H1 (cell line): ENCODE results near the gene TMEM163. TPM values are rescaled to one million over a fixed set of nuclear protein-coding genes. Genes with fewer than 3 reads are reported as not detected.

Experiments
- CTCF ChIA-PET: fragments of 300-600 bp; sonication (Branson Sonifier 250); formaldehyde crosslinking; loops from one replicate; lab custom pipeline; 2021; ENCODE audit not compliant: partially characterized antibody; lab: Charles Lee
- POLR2A ChIA-PET: fragments of 300-600 bp; sonication (Branson Sonifier 250); formaldehyde crosslinking; loops from one replicate; lab custom pipeline; 2021; ENCODE audit warnings: inconsistent platforms; ENCODE audit not compliant: partially characterized antibody; lab: Charles Lee
- DNase-seq, 2 experiments: peaks; one replicate each; pipeline versions ENCODE4 v3.0.0 to v3.0.0-alpha.2; 2010 to 2022; ENCODE audit warnings: low spot score in 2 of 2, low read depth in 1 of 2, mixed read lengths in 1 of 2
- FAIRE-seq: peaks from 2 replicates; lab custom pipeline; 2011; peaks lifted over from hg19 to GRCh38; lab: Jason Lieb, UNC
- H2AFZ ChIP-seq: 2 replicates; pipeline ENCODE4 v1.8.1; 2012; ENCODE audit warnings: low read length, inconsistent platforms
- H2AK5ac ChIP-seq: 2 replicates; pipeline ENCODE4 v1.6.1; 2013; ENCODE audit warnings: low read depth, low read length
- H2BK120ac ChIP-seq: replicated peaks from 2 replicates; pipeline ENCODE3; 2013; ENCODE audit warnings: low read depth, low read length, inconsistent platforms
- H2BK12ac ChIP-seq: 2 replicates; pipeline ENCODE4 v1.6.1; 2013; ENCODE audit warnings: low read depth, low read length
- H2BK15ac ChIP-seq: 2 replicates; pipeline ENCODE4 v1.6.1; 2013; ENCODE audit warnings: low read length
- H2BK20ac ChIP-seq: 2 replicates; pipeline ENCODE4 v1.6.1; 2013; ENCODE audit warnings: low read length
- H2BK5ac ChIP-seq: 2 replicates; pipeline ENCODE4 v1.6.1; 2013; ENCODE audit warnings: low read depth, low read length
- H3K14ac ChIP-seq: 2 replicates; pipeline ENCODE4 v1.6.1; 2013; ENCODE audit warnings: inconsistent platforms; ENCODE audit not compliant: insufficient read length
- H3K18ac ChIP-seq: 2 replicates; pipeline ENCODE4 v1.6.1; 2013; ENCODE audit warnings: low read length; ENCODE audit errors: extremely low read depth
- H3K23ac ChIP-seq: 2 replicates; pipeline ENCODE4 v1.6.1; 2013; ENCODE audit warnings: inconsistent platforms; ENCODE audit not compliant: insufficient read length
- H3K23me2 ChIP-seq: 2 replicates; pipeline ENCODE4 v1.6.1; 2013; ENCODE audit warnings: low read depth, low read length
- H3K27ac ChIP-seq: 2 replicates; pipeline ENCODE4 v1.6.1; 2011; ENCODE audit warnings: low read depth, low read length, inconsistent platforms
- H3K27me3 ChIP-seq, 4 experiments: replicated peaks in 1 of 4; 1 replicate in 1 of 4; 2 replicates in 3 of 4; pipeline versions ENCODE4 v1.6.1 to v1.8.1; 2011 to 2013; ENCODE audit warnings: low read length in 3 of 4, mild to moderate bottlenecking in 3 of 4, inconsistent platforms in 2 of 4, mixed read lengths in 2 of 4, moderate library complexity in 1 of 4; ENCODE audit not compliant: control insufficient read depth in 3 of 4, insufficient read depth in 3 of 4; ENCODE audit errors: extremely low read depth in 1 of 4
- H3K36me3 ChIP-seq, 4 experiments: 2 replicates each; pipeline versions ENCODE4 v1.6.1 to v1.8.1; 2011 to 2013; ENCODE audit warnings: mild to moderate bottlenecking in 4 of 4, low read length in 3 of 4, moderate library complexity in 2 of 4, control low read depth in 1 of 4, inconsistent platforms in 1 of 4; ENCODE audit not compliant: insufficient read depth in 4 of 4, control insufficient read depth in 2 of 4
- H3K4ac ChIP-seq: replicated peaks from 2 replicates; pipeline ENCODE3; 2013; ENCODE audit warnings: low read length, low read depth, mixed read lengths, inconsistent platforms; ENCODE audit not compliant: insufficient read length
- H3K4me1 ChIP-seq, 4 experiments: replicated peaks in 1 of 4; 1 replicate in 1 of 4; 2 replicates in 3 of 4; pipeline versions ENCODE4 v1.6.1 to v1.8.1; 2011 to 2013; ENCODE audit warnings: low read length in 3 of 4, inconsistent platforms in 2 of 4, mixed read lengths in 1 of 4; ENCODE audit not compliant: insufficient read depth in 4 of 4, control insufficient read depth in 3 of 4
- H3K4me2 ChIP-seq, 2 experiments: 2 replicates each; pipeline versions ENCODE4 v1.6.1 to v1.8.1; 2011 to 2013; ENCODE audit warnings: low read depth in 2 of 2, low read length in 2 of 2, control low read depth in 1 of 2, inconsistent platforms in 1 of 2, mild to moderate bottlenecking in 1 of 2; ENCODE audit not compliant: insufficient read depth in 1 of 2
- H3K4me3 ChIP-seq, 4 experiments: fragments of 200-600, 300-600 bp in 1 of 4; sonication (generic), shearing (Covaris generic), sonication (Bioruptor Twin) in 1 of 4; 2 replicates each; pipeline versions ENCODE4 v1.5.1 to v1.8.1; 2011 to 2016; ENCODE audit warnings: low read length in 4 of 4, low read depth in 3 of 4, control low read depth in 2 of 4, inconsistent platforms in 2 of 4, mild to moderate bottlenecking in 2 of 4, mixed read lengths in 1 of 4, moderate library complexity in 1 of 4; ENCODE audit not compliant: insufficient read depth in 2 of 4; ENCODE audit errors: extremely low read depth in 1 of 4
- H3K56ac ChIP-seq: replicated peaks from 2 replicates; pipeline ENCODE3; 2013; ENCODE audit warnings: low read depth, mild to moderate bottlenecking, mixed read lengths, low read length, inconsistent platforms; ENCODE audit not compliant: insufficient read length
- H3K79me1 ChIP-seq: 2 replicates; pipeline ENCODE4 v1.6.1; 2013; ENCODE audit warnings: low read depth, low read length, control low read depth
- H3K79me2 ChIP-seq, 2 experiments: 2 replicates each; pipeline versions ENCODE4 v1.6.1 to v1.8.1; 2012 to 2013; ENCODE audit warnings: low read length in 2 of 2, mild to moderate bottlenecking in 2 of 2, inconsistent platforms in 1 of 2; ENCODE audit not compliant: insufficient read depth in 2 of 2, control insufficient read depth in 1 of 2
- H3K9ac ChIP-seq, 4 experiments: replicated peaks in 1 of 4; 1 replicate in 1 of 4; 2 replicates in 3 of 4; pipeline versions ENCODE4 v1.6.1 to v1.8.1; 2011 to 2013; ENCODE audit warnings: low read depth in 3 of 4, low read length in 3 of 4, control low read depth in 2 of 4, mild to moderate bottlenecking in 2 of 4, moderate library complexity in 2 of 4, inconsistent platforms in 1 of 4; ENCODE audit errors: extremely low read depth in 1 of 4
- H3K9me3 ChIP-seq, 2 experiments: 2 replicates each; pipeline versions ENCODE4 v1.6.1 to v1.8.1; 2012 to 2013; ENCODE audit warnings: mild to moderate bottlenecking in 2 of 2, moderate library complexity in 2 of 2, control low read depth in 1 of 2, inconsistent platforms in 1 of 2, low read depth in 1 of 2, low read length in 1 of 2, mixed read lengths in 1 of 2; ENCODE audit not compliant: insufficient read depth in 2 of 2
- H4K20me1 ChIP-seq, 2 experiments: replicated peaks in 1 of 2; 2 replicates each; pipeline versions ENCODE3 to v1.8.1; 2011 to 2013; ENCODE audit warnings: inconsistent platforms in 2 of 2, low read length in 2 of 2, mild to moderate bottlenecking in 1 of 2; ENCODE audit not compliant: insufficient read depth in 2 of 2, control insufficient read depth in 1 of 2
- H4K5ac ChIP-seq: 2 replicates; pipeline ENCODE4 v1.6.1; 2013; ENCODE audit warnings: low read length, low read depth, mixed read lengths, inconsistent platforms; ENCODE audit not compliant: insufficient read length
- H4K8ac ChIP-seq: 2 replicates; pipeline ENCODE4 v1.8.0; 2013; ENCODE audit warnings: mild to moderate bottlenecking, moderate library complexity, low read length, inconsistent platforms; ENCODE audit not compliant: insufficient read depth; ENCODE audit errors: extremely low read depth
- H4K91ac ChIP-seq: replicated peaks from 2 replicates; pipeline ENCODE3; 2013; ENCODE audit warnings: low read length, mixed read lengths, inconsistent platforms; ENCODE audit not compliant: insufficient read length
- EGR1 ChIP-seq: IDR thresholded peaks from 2 replicates; pipeline ENCODE4 v1.6.1; 2011; ENCODE audit warnings: low read depth, low read length, borderline replicate concordance
- RFX5 ChIP-seq: IDR thresholded peaks from 2 replicates; pipeline ENCODE4 v1.6.1; 2011; ENCODE audit warnings: low read depth, low read length, improper control_type of control experiment, borderline replicate concordance
- WGBS, 2 experiments: shearing (Covaris generic) in 1 of 2; methylation state at CpG; one replicate each; pipeline versions ENCODE4 v1.1.6 to v1.1.7; 2013 to 2015; ENCODE audit warnings: low lambda C conversion rate in 2 of 2, mixed read lengths in 2 of 2, inconsistent platforms in 1 of 2, low coverage in 1 of 2, missing lambda C conversion rate in 1 of 2; ENCODE audit not compliant: insufficient replicate concordance in 2 of 2, insufficient coverage in 1 of 2, insufficient read length in 1 of 2; ENCODE audit errors: extremely low coverage in 1 of 2, missing lambda C conversion rate in 1 of 2; 5-methylcytosine and 5-hydroxymethylcytosine counted together
- polyA plus RNA-seq, 7 experiments: library from polyadenylated mRNA; depleted of rRNA in 3 of 7; stranded (reverse) in 5 of 7; unstranded in 2 of 7; fragments of >200 nt in 5 of 7; fragments of 200-250 nt in 2 of 7; gene quantifications; 1 replicate in 5 of 7; 2 replicates in 1 of 7; 4 replicates in 1 of 7; pipeline versions ENCODE4 v1.2.1 to v1.2.3, GENCODE V29; 2011 to 2013; ENCODE audit warnings: missing spikeins in 2 of 7, mixed read lengths in 2 of 7
- total RNA-seq: library from RNA; stranded (reverse); fragmentation: NEBNext Ultra II Directional; extraction: Animal tissue kit (Norgen Biotek cat#: 25700); gene quantifications from 2 replicates; pipeline ENCODE4 v1.2.1, GENCODE V29; 2021
- TF ChIP-seq, protein P1 (sequence below): IDR thresholded peaks from 2 replicates; pipeline ENCODE4 v1.6.1; 2012; ENCODE audit warnings: inconsistent platforms

Gene TMEM163
- total and polyA plus RNA-seq, 2 of the 8 experiments (the other 6 are each of a cell fraction or from before 2014, with no cell fraction given), result 2.8 to 3.2 TPM

DNA sequence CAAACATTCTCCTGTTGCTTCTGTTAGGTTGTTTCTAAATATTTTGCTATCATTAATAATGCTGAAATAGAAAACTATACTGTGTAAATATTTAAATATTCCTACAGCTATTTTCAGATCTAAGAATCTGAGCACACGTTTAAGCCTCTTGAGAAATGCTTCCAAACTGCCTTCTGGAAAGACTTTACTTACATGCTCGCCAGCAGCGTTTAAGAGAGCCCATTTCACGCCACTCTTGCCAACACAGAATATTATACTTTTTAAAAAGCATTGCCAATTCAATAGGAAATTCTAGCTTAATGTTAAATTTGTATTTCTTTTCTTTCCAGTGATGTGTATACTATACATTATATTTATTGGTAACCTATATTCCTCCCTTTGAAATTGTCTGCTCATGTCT is 92.0 kb downstream of the TMEM163 start:
- Histone ChIP-seq H3K23ac (no peak overlapping the region), H4K20me1 (no peaks in the 10 kb centered on the region), H3K56ac (no peak overlapping the region), H3K14ac (no peak overlapping the region), H4K5ac (no peak overlapping the region), H2BK20ac (no peak overlapping the region), H3K23me2 (no peaks in the 10 kb centered on the region), H3K4ac (no peak overlapping the region), H3K36me3 (no peaks in the 10 kb centered on the region), H3K27ac (no peak overlapping the region), H3K27me3 (no peaks in the 10 kb centered on the region; a peak in 1 of 7 replicates), H4K91ac (no peak overlapping the region), H2BK5ac (no peak overlapping the region), H3K4me1 (no peaks in the 10 kb centered on the region), H3K9ac (no peak overlapping the region), H2BK120ac (no peak overlapping the region), H2AK5ac (no peak overlapping the region), H2AFZ (no peak overlapping the region), H4K8ac (no peak overlapping the region), H2BK12ac (no peak overlapping the region), H3K79me2 (no peaks in the 10 kb centered on the region), H3K4me3 (no peak overlapping the region), H3K4me2 (no peak overlapping the region), H3K9me3 (no peaks in the 10 kb centered on the region), H3K18ac (no peak overlapping the region), H3K79me1 (no peaks in the 10 kb centered on the region), H2BK15ac (no peak overlapping the region)
- ChIA-PET POLR2A (no interaction called here), CTCF (interaction anchor here (0.6 kb wide), 1 partner anchor 45 kb away, joined by 3 read pairs; no protein-coding TSS in a partner anchor)
- TF ChIP-seq RFX5, result no peak
- no peak for TF ChIP-seq EGR1
- TF ChIP-seq, protein P1, sequence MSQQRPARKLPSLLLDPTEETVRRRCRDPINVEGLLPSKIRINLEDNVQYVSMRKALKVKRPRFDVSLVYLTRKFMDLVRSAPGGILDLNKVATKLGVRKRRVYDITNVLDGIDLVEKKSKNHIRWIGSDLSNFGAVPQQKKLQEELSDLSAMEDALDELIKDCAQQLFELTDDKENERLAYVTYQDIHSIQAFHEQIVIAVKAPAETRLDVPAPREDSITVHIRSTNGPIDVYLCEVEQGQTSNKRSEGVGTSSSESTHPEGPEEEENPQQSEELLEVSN, result no peak
- FAIRE-seq, result no peak
- DNase-seq, result no peak
- WGBS, 2 experiments, result 84% methylated on average over 4 of the region's 4 CpGs; no CpG with 5 or more reads in 1 of the 2 experiments
